Measurements from ENCODE around the gene SCIN.

SCIN gene

DNA sequence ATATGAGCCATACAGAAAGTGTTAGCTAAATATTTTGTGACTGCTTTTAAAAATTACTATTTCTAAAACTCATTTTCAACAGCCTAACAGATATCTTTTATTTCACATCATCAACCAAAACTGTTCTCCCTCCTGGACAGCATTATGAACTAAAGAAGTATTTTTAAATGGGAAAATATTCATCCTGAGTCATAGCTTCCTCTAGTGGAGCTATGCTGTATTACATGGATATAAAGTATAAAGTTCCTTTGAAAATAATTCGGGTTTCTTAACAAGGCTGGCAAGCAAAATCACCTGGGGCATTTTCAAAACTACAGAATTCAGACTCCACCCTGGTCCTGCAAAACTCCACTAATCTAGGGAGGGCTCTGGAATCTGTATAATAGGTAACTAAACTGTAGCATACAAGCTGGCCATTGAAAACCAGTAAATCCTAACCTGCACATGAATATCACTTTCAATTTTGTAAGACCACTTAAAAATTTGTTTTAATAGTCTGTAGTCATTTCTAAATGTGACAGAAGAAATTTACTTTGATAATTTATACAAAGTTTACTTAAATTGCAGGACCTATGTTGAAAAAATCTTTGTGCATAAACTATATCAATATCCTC is 53.5 kb downstream of the SCIN start:
- TF ChIP-seq CTCF (IDR thresholded peaks at IDR 0.05) (peak; percentile 99), ZFX (IDR thresholded peaks at IDR 0.05; ENCODE audit: borderline replicate concordance) (no peak)
- no peak overlapping the region for H3K27ac ChIP-seq

- TF ChIP-seq ZFX (IDR thresholded peaks at IDR 0.05; ENCODE audit: borderline replicate concordance) (no peak), CTCF (IDR thresholded peaks at IDR 0.05) (no peak)
- H3K27ac ChIP-seq = no peak overlapping the region
These were observed 55.3 kb downstream of the SCIN start for GRCh38 chr7:12625836-12626235.

DNA sequence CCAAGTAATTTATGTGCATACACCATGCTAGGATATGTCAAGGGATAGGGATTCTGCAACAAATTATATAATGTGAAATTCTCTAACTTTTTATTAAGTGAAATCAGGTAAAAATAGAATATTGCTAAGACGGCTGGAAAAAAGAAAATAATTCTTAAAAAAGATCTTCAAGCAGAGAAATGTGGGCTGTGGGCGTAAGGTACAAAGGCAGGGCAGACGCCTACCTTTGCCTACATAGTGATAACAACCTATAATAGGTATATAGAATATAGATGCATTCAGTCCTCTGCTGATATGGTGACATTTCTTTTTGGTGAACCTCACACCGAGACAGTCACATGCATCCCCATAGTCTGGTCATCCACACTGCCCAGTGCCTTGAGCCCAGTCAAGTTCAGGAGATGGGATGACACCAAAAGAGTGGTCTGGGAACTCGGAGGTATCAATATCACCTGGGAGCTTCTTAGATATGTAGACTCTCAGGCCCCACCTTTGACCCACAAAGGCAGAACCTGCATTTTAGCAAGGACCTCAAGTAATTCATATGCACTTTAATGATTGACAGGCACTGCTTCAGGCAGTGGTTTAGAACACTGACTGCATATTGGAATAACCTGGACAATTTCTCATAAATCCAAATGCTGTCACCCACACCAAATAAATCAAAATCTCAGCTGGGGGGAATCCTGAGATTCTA is 59.4 kb downstream of the SCIN start:
- no peak overlapping the region for H3K27ac ChIP-seq
- TF ChIP-seq CTCF (IDR thresholded peaks at IDR 0.05) (no peak), ZFX (IDR thresholded peaks at IDR 0.05; ENCODE audit: borderline replicate concordance) (no peak)

DNA sequence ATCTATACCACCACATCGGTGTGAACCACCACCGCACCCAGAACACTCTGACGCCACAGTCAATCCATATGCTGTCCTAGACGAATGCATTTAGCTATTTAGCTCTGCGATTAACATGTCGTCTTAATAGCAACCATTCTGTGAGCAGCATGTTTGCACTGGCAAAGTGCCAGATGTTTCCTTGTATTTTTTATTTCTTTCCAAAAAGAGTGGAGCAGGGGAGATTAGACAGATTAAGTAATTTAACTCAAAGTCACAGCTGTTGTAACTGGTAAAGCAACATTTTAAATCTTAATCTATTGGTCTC is 59.9 kb downstream of the SCIN start:
- no peak for TF ChIP-seq CTCF (IDR thresholded peaks at IDR 0.05)
- TF ChIP-seq ZFX (IDR thresholded peaks at IDR 0.05; ENCODE audit: borderline replicate concordance) = no peak
- H3K27ac ChIP-seq = no peak overlapping the region

- H3K27ac ChIP-seq = no peak overlapping the region
- no peak for TF ChIP-seq CTCF (IDR thresholded peaks at IDR 0.05)
These were observed 63.1 kb downstream of the SCIN start for GRCh38 chr7:12633582-12633981.

DNA sequence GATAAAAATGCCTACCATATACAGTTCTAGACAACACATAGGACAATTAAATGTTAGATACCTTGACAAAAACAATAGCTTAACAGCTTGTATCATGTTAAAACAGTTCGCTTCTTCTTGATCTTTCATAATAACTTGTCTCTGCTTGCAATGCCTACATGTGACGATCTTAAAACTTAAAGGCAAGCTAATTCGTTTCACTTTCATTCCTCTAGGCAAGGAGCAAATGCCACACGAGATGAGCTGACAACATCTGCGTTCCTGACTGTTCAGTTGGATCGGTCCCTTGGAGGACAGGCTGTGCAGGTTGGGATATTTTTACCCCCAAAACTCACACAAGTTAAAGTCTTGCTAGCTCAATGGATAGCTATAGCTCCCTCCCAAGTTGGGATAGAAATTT is 65.3 kb downstream of the SCIN start:
- TF ChIP-seq CTCF (IDR thresholded peaks at IDR 0.05) = no peak
- TF ChIP-seq ZFX (IDR thresholded peaks at IDR 0.05; ENCODE audit: borderline replicate concordance) = no peak
- H3K27ac ChIP-seq = no peak overlapping the region

DNA sequence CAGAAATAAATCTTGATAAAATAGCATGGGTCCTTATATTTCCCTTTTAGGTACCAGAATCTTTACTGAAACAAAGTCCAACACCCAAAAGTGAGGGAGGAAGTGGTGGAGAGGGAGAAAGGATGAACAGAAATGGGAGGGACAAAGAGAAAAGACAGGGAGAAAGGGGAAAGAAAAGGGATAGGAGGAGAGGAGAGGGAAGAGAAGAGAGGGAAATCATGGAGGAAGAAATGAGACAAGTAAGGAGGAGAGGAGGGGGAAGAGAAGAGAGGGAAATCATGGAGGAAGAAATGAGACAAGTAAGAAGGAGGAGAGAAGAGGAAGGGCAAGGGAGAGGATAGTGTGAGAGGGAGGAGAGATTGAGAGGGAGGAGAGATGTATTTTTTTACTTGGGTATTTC is 66.8 kb downstream of the SCIN start:
- no peak overlapping the region for H3K27ac ChIP-seq
- TF ChIP-seq CTCF (IDR thresholded peaks at IDR 0.05) (no peak), ZFX (IDR thresholded peaks at IDR 0.05; ENCODE audit: borderline replicate concordance) (no peak)
